Testis (tissue), 3 donors: ENCODE data around the gene RBP5. TPM values are rescaled to one million over a fixed set of nuclear protein-coding genes. Genes with fewer than 3 reads are reported as not detected.
A peak's percentile ranks its signal among the peaks of the same experiment; 100 is the strongest.

ENCODE experiments used
- DNase-seq: peaks from one replicate; pipeline ENCODE4 v3.0.0-alpha.2; 2019
- H3K27ac ChIP-seq, 2 donors: fragments of 200-600 bp; sonication (generic); one replicate each; pipeline ENCODE4 v1.5.1; 2019
- H3K27me3 ChIP-seq: fragments of 200-600 bp; sonication (generic); one replicate; pipeline ENCODE4 v1.5.1; 2019
- H3K36me3 ChIP-seq: fragments of 200-600 bp; sonication (generic); one replicate; pipeline ENCODE4 v1.5.1; 2017; ENCODE audit warnings: low read depth; ENCODE audit errors: missing control alignments
- H3K4me1 ChIP-seq: fragments of 200-600 bp; sonication (generic); one replicate; pipeline ENCODE4 v1.5.1; 2019
- H3K4me3 ChIP-seq, 2 donors: fragments of 200-600 bp; sonication (generic); one replicate each; pipeline ENCODE4 v1.5.1; 2017 to 2019
- H3K9me3 ChIP-seq: fragments of 200-600 bp; sonication (generic); one replicate; pipeline ENCODE4 v1.5.1; 2017
- POLR2A ChIP-seq: fragments of 450-650 bp; IDR thresholded peaks from one replicate; pipeline ENCODE4 v1.6.1; 2017; ENCODE audit warnings: antibody characterized with exemption, mild to moderate bottlenecking, moderate library complexity
- WGBS, 2 donors: methylation state at CpG; one replicate each; pipeline ENCODE4 v1.1.5; 2018; 5-methylcytosine and 5-hydroxymethylcytosine counted together
- intact Hi-C: fragments of 100-400 bp; cut with DNase I; formaldehyde crosslinking; loops from one replicate; pipeline ENCODE4 v1.15.1; 2023; ENCODE audit warnings: low total_unique reads
- polyA plus RNA-seq: library from polyadenylated mRNA; stranded (reverse); fragments of 350-450 nt; fragmentation: Illumina TruSeq; extraction: RNeasy Lipid Tissue Mini Kit (QIAGEN cat#74804); gene quantifications from one replicate; pipeline ENCODE4 v1.2.3, GENCODE V29; 2014; ENCODE audit warnings: low read depth, low replicate concordance; ENCODE audit not compliant: insufficient read depth
- total RNA-seq, 2 donors: library from RNA; depleted of rRNA; stranded (reverse); fragments of >200 nt; gene quantifications; one replicate each; pipeline ENCODE4 v1.2.3, GENCODE V29; 2016
- TF ChIP-seq, protein P1 (sequence below), 3 experiments: fragments of 450-650 bp in 2 of 3; fragments of 200-600 bp in 1 of 3; sonication (generic) in 1 of 3; IDR thresholded peaks; one replicate each; pipeline ENCODE4 v1.5.1; 2016 to 2019; ENCODE audit warnings: antibody characterized with exemption in 3 of 3, mild to moderate bottlenecking in 2 of 3, moderate library complexity in 1 of 3

Gene RBP5
- total and polyA plus RNA-seq, 3 donors from 2014 or later, result 1.1 to 11.8 (median 4.0) TPM

DNA sequence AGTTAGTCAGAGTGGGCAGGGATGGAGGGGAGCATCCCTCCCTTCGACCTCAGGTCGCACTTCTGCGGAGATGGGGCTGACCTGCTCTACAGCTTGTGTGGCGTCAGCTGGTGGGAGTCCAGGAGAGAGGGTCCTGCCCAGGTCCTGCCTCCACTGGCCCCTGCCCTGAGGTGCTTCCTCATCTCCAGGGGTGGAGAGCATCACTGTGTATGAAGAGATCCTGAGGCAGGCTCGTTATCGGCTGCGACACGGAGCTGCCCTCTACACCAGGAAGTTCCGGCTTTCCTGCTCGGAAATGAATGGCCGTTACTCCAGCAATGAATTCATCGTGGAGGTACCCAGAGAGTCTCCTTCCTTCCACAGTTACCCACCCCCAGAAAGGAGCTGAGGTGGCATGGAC is 21.7 kb upstream of the RBP5 start:
- H3K9me3 ChIP-seq, result no peaks in the 10 kb centered on the region
- intact Hi-C loops, result no loop called here
- H3K27ac ChIP-seq, result no peak overlapping the region
- WGBS, 2 donors, result 93 to 94% methylated on average over 12 of the region's 12 CpGs
- TF ChIP-seq, protein P1, sequence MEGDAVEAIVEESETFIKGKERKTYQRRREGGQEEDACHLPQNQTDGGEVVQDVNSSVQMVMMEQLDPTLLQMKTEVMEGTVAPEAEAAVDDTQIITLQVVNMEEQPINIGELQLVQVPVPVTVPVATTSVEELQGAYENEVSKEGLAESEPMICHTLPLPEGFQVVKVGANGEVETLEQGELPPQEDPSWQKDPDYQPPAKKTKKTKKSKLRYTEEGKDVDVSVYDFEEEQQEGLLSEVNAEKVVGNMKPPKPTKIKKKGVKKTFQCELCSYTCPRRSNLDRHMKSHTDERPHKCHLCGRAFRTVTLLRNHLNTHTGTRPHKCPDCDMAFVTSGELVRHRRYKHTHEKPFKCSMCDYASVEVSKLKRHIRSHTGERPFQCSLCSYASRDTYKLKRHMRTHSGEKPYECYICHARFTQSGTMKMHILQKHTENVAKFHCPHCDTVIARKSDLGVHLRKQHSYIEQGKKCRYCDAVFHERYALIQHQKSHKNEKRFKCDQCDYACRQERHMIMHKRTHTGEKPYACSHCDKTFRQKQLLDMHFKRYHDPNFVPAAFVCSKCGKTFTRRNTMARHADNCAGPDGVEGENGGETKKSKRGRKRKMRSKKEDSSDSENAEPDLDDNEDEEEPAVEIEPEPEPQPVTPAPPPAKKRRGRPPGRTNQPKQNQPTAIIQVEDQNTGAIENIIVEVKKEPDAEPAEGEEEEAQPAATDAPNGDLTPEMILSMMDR (IDR thresholded peaks at IDR 0.05), result no peak
- TF ChIP-seq POLR2A, result no peak
- H3K36me3 ChIP-seq, result no peaks in the 10 kb centered on the region
- no peaks in the 10 kb centered on the region for H3K27me3 ChIP-seq
- no peak overlapping the region for H3K4me3 ChIP-seq
- no peak for DNase-seq
- no peaks in the 10 kb centered on the region for H3K4me1 ChIP-seq

DNA sequence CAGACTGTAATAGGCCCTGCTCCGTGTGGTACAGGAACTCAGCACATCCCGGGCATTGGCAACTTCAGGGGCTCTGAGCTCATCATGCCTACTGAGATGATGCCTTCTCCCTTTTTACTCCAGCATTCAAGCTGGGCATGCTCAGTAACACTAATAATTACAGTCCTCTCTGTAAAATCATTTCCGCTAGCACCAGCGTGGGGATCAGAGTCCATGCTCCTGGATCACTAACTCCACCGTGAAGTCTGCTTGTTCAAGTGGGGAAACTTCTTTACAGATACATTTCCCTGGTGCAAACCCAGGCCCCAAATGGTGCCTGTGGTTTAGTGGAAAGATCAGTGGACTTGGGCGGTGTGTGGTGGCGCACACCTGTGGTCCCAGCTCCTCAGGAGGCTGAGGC is 18.2 kb upstream of the RBP5 start:
- DNase-seq, result no peak
- Histone ChIP-seq H3K4me1 (no peaks in the 10 kb centered on the region), H3K4me3 (no peak overlapping the region), H3K27ac (no peak overlapping the region), H3K9me3 (no peaks in the 10 kb centered on the region), H3K36me3 (no peaks in the 10 kb centered on the region), H3K27me3 (no peaks in the 10 kb centered on the region)
- 96 to 97% methylated on average over 7 of the region's 7 CpGs for WGBS, 2 donors
- intact Hi-C loops, result no loop called here
- no peak for TF ChIP-seq POLR2A
- TF ChIP-seq, protein P1 (IDR thresholded peaks at IDR 0.05), result no peak

DNA sequence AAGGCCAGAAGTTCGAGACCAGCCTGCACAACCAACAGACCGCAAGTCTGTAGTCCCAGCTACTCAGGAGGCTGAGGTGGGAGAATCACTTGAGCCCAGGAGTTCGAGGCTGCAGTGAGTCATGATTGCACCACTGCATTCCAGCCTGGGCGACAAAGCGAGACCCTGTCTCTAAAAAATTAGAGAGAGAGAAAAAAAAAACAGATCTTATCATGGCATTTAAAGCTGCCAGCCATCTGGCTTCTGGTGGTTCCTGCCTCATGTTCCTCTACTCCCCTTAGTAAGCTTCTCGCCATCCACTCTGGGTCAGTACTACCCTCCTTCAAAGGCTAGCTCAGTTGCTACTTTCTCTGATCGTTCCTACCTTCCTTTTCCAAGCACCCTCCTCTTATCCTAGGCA is 17.5 kb upstream of the RBP5 start:
- intact Hi-C loops, result no loop called here
- Histone ChIP-seq H3K27me3 (no peaks in the 10 kb centered on the region), H3K4me3 (no peak overlapping the region), H3K36me3 (no peaks in the 10 kb centered on the region), H3K9me3 (no peaks in the 10 kb centered on the region), H3K4me1 (no peaks in the 10 kb centered on the region), H3K27ac (no peak overlapping the region)
- 86 to 93% methylated on average over 7 of the region's 7 CpGs for WGBS, 2 donors
- DNase-seq, result no peak
- no peak for TF ChIP-seq POLR2A
- TF ChIP-seq, protein P1 (IDR thresholded peaks at IDR 0.05), result no peak

DNA sequence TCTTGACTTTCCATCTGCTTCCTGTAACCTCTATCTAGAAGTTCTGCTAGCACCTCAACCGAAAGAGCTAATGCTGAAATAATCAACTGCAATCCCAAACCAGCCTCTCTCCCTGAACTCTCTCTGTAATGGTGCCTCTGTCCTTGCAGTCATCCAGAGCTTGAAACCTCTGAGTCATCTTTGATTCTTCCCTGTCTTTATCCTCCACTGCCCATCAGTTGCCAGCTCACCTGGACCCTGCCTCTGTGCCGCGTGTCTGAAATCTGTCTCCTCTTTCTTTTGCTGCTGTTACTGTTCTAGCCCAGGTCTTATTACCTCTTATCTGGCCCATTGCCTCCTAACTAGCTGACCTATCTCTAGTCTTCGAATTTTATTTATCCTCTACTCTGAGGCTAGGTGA is 17.0 kb upstream of the RBP5 start:
- no peak overlapping the region for H3K27ac ChIP-seq
- no peak overlapping the region for H3K4me3 ChIP-seq
- H3K4me1 ChIP-seq, result no peaks in the 10 kb centered on the region
- DNase-seq, result no peak
- no peak for TF ChIP-seq POLR2A
- TF ChIP-seq, protein P1 (IDR thresholded peaks at IDR 0.05), result no peak
- intact Hi-C loops, result no loop called here
- 70 to 72% methylated on average over 4 of the region's 4 CpGs for WGBS, 2 donors
- no peaks in the 10 kb centered on the region for H3K36me3 ChIP-seq
- no peaks in the 10 kb centered on the region for H3K27me3 ChIP-seq
- no peaks in the 10 kb centered on the region for H3K9me3 ChIP-seq

DNA sequence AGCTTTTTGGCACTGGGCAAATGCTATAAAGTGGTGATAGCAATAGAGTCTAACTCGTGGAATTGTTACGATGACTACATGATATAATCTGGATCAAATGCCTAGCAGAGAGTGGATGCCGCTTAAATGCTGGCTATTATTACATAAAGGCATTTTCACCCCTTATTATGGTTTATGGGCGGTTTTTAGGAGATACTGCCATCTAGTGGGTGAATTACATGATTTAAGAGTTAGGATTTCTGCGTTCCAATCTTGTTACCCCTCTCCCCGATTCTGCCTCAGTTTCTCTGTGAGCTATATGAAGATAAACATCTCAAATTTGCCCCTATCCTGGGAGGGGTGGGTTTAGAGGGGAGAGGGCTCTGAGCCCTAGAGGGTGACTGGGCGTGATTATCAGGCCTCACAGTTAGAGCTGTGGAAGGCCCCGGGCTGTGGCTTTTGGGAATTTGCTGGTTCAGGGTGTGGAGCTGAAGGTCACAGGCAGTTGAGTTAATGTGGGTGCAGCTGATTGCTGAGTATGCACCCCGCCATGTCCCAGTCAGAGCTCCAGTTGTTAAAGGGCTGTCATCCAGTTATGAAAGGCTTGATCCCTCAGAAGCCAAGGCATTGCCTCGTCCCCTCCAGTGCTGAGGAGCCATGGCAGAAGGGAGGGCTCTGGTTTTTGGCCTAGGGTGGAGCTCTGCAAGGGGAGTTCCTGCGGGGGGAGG is 15.9 kb upstream of the RBP5 start:
- WGBS, 2 donors, result 53 to 54% methylated on average over 8 to 11 of the region's 11 CpGs
- peak overlapping the region in 1 of 2 donors; percentile 71 for H3K27ac ChIP-seq
- no peak for DNase-seq
- no peaks in the 10 kb centered on the region for H3K4me1 ChIP-seq
- no peak overlapping the region for H3K4me3 ChIP-seq
- no peaks in the 10 kb centered on the region for H3K9me3 ChIP-seq
- TF ChIP-seq, protein P1 (IDR thresholded peaks at IDR 0.05), result peak; percentile 40 to 70 (median 47)
- no peak for TF ChIP-seq POLR2A
- intact Hi-C loops, result no loop called here
- H3K36me3 ChIP-seq, result no peaks in the 10 kb centered on the region
- H3K27me3 ChIP-seq, result no peaks in the 10 kb centered on the region
